HG02973 (cell line): ENCODE data around the gene GIMAP8.
"Not testable (repeated sequence)": the region's sequence is repeated elsewhere in the genome, so short reads cannot be mapped to it uniquely, and the experiment has no call there.

Experiments used
- ATAC-seq: cut with Tn5 transposase; IDR thresholded peaks from one replicate; pipeline ENCODE4 v1.9.1; 2021; ENCODE audit warnings: moderate library complexity; ENCODE audit not compliant: unreplicated experiment

GIMAP8 gene

DNA sequence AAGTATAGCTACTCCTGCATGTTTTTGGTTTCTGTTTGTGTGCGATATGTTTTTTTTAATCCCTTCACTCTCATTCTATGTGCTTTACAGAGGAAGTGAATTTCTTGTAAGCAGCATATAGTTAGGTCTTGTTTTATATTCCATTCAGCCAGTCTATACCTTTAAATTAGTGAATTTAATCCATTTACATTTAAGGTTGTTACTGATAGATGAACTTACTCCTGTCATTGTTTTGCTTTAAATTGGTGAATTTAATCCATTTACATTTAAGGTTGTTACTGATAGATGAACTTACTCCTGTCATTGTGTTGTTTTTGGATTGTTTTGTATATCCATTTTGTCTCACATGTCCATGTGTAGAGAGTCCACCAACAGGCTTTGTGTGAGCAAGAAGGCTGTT, 11.1 kb downstream of the GIMAP8 start:
- no peak for ATAC-seq

DNA sequence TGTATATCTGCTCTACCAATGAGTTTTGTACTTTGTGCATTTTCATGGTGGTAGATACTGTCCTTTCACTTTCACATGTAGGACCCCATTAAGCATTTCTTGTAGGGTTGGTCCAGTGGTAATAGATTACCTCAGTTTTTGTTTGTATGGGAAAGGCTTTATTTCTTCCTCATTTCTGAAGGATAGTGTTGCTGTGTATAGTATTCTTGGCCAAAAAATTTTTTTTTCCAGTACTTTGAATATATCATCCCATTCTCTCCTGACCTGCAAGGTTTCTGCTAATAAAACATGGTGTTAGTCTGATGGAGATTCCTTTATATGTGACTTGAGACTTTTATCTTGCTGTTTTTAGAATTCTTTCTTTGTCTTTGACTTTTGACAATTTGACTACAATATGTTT, 12.0 kb downstream of the GIMAP8 start:
- ATAC-seq = no peak

DNA sequence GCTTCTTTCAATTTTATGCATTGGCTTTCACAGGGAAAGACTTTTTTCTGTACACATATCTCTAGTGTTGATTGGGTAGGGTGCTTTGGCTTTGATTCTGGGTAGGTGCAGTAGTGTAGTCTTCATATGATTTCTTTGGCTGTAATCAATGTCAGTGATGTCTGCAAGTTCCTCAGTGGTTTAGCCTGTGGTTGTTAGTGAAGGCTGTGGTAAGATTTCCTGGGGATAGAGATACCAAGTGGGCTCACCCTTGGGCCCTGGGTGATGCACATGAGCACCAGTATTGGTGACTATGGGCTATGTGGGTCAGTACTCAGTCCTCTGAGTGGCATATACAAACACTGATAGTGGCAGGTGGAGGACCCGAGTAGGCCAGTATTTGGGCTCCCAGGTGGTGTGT, 13.0 kb downstream of the GIMAP8 start:
- ATAC-seq = no peak

DNA sequence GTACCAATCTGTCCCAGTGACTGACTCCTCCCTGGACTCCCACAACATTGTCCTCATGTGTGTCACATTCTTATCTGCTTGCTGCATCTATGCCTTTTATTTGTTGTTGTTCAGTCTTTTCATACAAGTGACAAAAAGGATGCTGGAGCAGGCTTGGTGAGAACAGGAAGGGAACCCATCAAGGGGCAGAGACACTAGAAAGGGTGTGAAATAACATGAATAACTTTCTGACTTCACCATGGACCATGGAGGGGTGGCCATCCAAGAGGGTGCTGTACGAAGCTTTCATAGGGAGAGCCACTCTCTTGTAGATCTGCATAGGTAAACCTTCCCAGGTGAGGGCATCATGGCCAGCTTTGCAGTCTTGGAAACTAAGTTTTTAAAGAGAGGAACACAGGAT, 14.5 kb downstream of the GIMAP8 start:
- no peak for ATAC-seq

DNA sequence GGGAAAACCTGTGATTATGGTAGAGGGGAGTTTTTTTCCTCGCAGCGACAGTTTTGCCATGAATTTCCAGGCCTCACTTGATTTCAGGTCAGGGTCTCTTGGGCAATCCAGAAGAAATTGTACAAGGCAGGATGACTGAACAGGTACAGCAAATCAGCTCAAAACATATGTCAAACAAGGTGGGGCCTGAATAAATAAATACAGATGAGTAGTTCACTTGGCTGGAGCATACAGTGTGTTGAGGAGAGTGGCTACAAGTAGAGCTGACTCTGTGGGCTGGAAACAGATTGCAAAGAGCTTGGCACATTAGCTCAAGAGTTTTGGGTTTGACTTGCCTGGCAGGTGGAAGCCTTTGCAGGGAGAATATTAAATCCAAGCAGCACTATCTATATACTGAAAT, 15.0 kb downstream of the GIMAP8 start:
- no peak for ATAC-seq

DNA sequence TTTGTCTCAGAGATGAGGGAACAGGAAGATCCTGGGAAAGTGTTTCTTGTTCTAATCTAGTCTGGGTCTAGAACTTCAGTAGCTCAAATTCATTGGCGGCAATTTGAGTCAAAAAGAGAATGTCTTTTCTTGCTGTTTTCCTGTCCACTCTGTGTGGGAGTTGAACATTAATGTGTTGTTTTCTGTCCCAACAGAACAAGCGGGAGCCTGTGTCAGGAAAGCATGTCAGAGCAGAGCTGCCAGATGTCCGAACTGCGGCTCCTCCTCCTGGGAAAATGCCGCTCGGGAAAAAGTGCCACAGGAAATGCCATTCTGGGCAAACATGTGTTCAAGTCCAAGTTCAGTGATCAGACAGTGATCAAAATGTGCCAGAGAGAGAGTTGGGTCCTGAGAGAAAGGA, 16.0 kb downstream of the GIMAP8 start:
- no peak for ATAC-seq

DNA sequence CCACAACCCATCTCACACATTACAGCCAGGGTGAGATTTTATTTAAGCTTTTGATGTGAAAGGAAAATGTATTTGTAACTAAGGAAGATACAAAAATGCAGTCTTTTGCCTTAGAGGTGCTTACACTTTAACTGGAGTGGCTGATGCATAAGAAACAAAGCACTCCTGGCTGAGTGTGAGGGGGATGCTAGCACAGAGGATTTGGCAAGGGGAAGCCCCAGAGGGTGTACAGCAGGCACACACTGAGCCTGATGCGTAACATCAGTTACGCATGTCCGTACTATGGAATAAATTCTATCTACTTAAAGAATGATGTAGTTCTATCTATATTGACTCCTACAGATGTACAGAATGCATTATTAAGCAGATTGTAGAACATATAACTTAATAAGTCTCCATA, 17.8 kb downstream of the GIMAP8 start:
- ATAC-seq = no peak

DNA sequence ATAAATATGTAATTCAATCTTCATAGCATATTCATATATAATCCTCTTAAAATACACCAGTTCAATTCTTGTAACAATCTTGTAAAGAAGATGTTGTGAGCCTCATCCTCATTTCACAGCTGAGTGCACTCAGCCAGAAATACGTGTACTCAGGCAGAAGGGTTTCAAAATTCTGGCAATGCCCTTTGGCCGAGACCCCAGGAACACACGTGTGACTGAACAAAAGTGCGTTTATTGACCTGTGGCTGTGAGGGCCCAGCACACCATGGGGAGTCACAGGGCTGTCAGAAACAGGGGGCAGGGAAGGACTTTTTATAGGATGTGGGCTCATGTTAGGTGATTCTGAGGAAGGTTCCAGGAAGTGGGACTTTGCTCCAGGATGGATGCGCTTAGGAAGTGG, 21.5 kb downstream of the GIMAP8 start:
- no peak for ATAC-seq

DNA sequence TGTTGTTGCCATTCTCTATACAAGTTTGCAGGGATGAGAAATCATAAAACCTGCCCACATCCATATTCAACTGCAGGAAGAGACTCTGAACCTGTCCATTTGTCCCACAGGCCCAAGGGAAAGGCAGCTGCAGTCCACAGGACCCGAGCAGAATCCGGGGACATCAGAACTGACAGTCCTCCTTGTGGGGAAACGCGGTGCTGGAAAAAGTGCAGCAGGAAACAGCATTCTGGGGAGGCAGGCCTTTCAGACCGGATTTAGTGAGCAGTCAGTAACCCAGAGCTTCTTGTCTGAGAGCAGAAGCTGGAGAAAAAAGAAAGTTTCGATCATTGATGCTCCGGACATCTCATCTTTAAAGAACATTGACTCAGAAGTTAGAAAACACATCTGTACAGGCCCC, 23.5 kb downstream of the GIMAP8 start:
- no peak for ATAC-seq

DNA sequence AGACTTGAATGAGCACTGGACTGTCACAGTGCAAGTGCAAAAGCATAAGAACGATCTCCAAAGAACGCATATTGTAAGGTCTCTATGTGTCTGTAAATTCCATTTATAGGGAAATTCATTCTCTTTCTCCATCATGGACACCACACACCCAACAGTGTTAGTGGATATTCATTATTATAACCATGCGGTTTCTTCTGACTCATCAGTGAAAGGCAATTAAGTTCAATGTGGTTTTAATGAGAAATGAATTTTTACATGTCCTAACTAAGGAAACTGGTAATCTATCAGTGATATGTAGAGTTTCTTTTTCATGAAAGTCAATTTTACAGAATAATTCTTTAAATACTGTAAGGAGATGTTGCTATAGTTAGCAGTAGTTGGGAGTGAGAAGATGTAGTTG, 25.9 kb downstream of the GIMAP8 start:
- ATAC-seq = no peak

DNA sequence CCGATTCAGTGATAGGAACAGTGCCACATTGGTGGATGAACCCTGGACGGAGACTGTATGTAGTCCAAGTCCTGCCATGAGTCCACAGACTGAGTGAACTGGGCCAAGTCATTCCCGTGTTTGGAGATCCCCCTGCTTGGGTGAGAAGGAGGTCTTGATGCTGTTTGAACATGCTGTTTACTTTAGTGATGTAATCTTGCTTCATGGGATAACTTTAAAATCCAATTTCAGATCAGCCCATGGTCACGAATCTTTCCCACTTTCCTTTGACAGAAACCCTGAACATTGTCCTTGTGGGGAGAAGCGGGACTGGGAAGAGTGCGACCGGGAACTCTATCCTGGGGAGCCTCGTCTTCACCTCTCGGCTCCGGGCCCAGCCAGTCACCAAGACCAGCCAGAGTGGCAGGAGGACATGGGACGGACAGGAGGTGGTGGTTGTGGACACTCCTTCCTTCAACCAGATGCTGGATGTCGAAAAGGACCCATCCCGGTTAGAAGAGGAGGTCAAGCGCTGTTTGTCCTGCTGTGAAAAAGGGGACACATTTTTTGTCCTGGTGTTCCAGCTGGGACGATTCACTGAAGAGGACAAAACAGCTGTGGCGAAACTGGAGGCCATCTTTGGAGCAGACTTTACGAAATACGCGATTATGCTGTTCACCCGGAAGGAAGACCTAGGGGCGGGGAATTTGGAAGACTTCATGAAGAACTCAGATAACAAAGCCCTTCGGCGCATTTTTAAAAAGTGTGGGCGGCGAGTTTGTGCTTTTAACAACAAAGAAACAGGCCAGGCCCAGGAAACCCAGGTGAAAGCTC, 26.6 kb downstream of the GIMAP8 start:
- no peak for ATAC-seq

DNA sequence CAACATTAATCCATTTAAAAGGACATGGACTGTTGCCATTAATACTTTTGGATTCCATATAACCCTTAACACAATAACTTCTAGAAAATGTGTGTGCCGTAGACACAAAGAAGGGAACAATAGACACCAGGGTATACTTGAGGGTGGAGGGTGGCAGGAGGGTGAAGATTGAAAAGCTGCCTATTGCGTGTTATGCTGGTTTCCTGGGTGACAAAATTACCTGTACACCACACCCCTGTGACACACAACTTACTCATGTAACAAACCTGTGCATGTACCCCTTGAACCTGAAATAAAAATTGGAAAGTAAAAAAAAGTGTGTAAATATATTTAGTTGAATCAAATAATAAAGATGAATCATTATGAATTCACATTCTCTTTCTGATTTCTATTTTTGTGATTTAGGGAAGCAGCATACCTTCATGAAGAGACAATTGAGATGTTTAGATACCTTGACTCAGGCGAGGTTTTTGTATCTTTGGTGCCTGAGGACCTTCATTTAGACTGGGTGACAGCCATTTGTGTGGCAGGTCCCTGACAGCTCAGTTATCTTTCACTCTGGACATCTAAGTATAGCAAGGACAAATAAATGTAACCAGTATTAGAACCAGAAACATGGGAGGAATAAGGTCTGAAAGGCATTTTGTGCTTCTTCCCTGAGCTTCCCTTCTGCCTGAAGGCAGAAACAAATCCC, 28.7 kb downstream of the GIMAP8 start:
- ATAC-seq = no peak

DNA sequence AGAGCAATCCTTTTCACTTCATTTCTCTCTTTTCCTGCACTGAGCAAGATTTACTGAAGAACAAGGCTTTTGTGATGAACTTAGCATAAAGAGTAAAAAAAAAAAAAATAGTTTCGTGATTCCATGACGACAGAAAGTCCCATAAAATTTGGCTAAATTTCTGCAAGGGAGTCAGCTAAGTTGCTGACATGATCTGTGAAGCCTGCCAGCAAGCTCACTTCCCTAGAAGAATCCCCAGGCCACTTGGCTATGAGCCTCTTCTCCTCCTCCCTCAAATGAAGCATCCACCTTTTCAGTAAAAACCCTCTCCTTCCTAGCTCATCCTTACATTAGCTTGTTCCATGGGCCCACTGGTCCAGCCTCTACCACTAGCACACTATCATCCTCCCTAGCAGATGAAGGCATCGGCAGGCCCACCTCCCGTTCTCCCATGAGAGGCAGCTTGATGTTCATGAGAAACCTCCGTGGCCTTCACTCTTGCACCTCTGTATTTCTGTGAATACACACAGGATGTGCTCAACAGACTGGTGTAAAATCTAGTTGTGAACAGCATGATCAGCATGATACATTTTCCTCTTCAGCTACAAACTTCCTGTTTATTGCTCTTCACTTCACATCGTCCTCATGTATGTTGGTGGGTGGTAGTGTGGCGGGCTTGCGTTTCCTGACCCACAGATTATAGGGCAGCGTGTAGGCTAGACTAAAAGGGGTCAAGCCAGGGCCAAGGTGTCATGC, 30.9 kb downstream of the GIMAP8 start:
- no peak for ATAC-seq

DNA sequence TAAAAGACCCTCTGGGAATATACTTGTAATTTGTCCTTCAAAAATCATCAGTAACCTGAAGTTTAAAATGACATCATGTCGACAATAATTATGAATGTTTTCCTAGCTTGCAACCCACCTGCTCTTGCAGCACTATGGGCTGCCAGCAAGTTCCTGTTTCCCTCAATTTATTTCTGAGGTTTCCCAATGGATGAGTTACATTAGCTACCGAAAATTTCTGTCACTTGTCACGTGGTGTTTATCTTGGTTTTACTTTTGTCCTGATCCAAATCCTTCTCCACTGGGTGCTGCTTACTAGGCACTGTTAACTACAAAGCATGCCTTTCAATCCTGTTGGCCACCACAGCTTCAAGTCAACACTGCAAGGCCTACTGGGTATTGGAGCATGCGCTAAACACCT, 31.5 kb downstream of the GIMAP8 start:
- no peak for ATAC-seq

DNA sequence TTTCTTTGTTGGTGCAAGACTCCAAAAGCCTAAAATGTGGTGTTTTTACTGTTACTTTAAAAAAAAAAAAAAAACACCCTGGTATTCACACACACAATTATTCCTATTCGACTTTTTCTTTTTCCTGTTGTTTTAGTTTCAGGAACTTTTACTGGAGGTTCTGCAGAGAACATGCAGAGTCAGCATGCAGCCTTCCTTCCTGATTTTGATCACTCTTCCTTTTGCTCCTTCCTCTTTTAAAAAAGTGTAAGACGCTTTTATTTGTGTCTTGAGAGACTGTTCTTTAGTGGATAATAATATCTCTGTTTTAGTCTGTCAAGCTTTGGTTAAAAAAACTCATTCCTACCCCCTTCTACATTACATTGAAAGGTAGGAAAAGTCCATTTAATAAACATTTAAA, 33.1 kb downstream of the GIMAP8 start:
- not testable (repeated sequence) for ATAC-seq

DNA sequence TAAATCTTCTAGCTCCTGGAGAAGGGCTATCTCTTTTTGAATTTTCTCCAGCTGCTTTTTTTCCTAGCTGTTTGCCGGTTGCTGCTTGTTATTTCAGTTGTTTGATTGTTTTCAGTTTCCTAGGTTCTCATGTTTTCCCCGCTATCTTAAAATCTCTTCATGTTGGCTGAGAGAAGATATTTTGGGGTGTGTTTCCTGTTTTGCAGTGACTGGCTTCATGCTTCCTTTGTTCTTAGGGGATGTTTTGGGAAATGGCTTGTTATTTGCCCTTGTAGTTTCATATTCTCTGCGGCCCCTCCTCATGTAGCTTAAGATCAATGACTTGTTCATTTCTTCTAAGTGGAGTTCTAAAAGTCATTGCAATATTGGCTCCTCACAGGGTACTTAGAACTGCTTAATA, 33.6 kb downstream of the GIMAP8 start:
- ATAC-seq = not testable (repeated sequence)

DNA sequence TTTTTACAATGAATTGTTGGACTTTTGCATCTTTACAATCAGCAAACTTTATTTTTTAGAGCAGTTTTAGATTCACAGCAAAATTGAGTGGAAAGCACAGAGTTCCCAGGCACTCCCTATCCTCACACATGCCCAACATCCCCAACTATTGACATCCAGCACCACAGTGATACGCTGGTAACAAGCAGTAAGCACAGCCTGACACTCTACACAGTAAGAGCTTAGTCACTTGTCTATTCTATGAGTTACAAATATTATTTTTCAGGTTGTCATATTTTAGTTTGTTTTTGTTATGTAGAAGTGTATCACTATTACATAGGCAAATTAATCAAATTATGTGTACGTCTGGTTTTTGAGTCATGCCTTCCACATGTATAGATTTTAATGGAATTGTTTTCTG, 37.2 kb downstream of the GIMAP8 start:
- no peak for ATAC-seq

DNA sequence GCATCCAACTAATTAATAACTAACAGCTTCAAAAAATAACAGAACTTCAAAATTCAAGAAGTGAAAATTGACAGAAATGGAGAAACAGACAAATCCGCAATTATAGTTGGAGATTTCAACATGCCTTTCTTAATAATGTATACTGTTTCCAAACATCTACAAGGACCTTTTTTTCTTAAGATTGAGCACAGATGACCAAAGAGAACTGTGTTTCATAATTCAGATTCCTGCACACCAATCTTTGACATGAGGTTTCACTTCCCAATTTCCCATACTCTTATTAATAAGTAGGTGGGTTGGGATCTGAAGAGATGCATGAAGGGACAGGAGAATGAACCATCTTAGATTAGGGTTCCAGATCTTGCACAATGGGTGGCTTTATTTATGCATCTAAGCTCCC, 39.4 kb downstream of the GIMAP8 start:
- ATAC-seq = no peak

DNA sequence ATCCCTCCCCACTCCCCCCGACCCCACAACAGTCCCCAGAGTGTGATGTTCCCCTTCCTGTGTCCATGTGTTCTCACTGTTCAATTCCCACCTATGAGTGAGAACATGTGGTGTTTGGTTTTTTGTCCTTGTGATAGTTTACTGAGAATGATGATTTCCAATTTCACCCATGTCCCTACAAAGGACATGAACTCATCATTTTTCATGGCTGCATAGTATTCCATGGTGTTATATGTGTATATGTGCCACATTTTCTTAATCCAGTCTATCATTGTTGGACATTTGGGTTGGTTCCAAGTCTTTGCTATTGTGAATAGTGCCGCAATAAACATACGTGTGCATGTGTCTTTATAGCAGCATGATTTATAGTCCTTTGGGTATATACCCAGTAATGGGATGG, 43.0 kb downstream of the GIMAP8 start:
- ATAC-seq = not testable (repeated sequence)

DNA sequence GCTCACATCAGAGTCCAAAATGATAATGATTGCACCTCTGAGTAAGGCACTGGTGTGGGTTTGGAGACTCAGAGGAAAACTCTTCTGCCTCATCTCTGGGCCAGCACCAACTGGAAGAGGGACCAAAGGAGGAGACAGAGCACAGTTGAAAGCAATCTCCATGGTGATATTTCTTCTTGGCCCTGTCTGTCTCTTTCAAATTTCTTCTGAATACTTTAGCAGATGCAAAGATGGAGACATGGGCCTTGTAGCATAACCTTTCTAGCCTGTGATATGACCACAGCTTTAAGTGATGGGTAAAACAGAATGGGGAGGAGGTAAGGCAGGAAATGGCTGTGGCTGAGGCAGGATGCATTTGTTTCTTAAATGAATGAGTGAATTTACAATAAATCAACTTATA, 52.1 kb downstream of the GIMAP8 start:
- no peak for ATAC-seq

DNA sequence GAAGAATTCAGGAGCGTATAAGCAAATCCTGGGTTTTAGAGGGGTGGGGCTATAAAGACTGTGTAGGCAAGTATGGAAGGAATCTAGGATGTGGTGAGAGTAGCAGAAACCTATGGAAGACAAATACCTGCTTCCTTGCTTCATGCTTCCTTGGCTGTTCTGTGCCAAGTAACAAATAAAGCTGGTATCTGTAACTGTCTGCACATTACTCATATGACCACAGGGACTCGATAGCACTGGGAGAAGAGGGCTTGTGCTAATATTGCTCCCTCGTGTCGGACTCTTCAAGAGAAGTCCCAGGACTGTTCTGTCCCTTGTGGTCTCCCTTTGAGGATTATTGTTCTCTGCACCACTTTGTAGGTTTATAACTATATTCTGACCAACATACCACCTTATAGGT, 52.7 kb downstream of the GIMAP8 start:
- ATAC-seq = no peak

DNA sequence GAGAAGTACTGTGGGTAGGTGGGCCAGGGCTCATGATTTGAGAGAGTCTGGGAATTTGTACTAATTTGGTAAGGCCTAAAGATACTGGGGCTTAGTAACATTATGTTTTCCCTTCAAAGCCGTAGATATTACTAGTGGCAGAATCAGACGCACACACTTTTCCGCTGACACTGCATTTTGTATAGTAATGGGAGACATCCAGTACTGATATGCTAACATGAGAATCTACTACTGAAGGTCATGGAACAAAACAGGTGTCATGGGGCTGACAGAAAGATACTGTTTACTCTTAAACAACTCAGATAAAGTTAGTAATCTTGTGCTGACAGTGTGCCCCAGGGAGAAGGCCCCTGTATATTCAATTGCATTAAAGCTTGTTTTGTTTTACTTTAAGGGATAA, 53.2 kb downstream of the GIMAP8 start:
- no peak for ATAC-seq
